ENCODE results near the gene TBCCD1. TPM values are rescaled to one million over a fixed set of nuclear protein-coding genes. Genes with fewer than 3 reads are reported as not detected.

Gene TBCCD1
- total RNA-seq, 1 donor = 15.6 TPM

DNA sequence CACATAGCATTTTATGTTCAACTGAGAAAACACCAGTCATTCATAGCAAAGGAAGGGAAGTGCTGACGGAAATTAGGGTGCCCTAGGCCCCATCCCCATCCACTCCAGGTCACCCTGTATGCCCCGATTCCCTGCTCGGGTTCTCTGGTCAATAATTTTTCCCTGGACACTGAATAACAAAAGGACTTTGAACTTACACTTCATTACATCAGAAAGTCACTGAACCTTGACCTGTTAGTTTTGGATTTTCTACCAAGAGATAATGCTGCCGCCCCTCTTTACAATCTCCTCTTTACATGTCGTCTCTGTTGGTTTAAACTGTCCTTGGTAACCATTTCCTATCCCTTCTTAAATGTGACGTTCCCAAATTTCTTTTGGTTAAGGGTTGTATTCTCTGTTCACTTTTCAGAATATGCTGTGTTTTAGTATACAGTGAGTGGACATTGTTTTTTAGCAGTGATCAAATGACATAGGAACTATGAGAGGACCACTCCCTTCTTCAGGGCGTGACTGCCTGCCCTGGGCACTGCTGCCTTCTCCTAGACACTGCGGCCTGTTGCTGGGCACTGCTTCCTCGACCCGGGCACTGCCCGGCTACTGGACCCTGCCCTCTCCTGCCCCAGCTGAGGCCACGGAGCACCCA, 32.1 kb upstream of the TBCCD1 start:
- H3K79me2 ChIP-seq (ENCODE audit: insufficient read depth, low read length) = no peaks in the 10 kb centered on the region
- H3K9me3 ChIP-seq (ENCODE audit: low read depth, low read length) = no peaks in the 10 kb centered on the region
- no peak overlapping the region for H3K27ac ChIP-seq (ENCODE audit: low read depth, low read length)
- peaks cover 3% of the 10 kb centered on the region for H3K4me1 ChIP-seq (ENCODE audit: insufficient read depth, low read length)
- H2AFZ ChIP-seq (ENCODE audit: low read length) = no peak overlapping the region
- H3K4me3 ChIP-seq (ENCODE audit: insufficient read depth, low read length) = no peak overlapping the region
- no peaks in the 10 kb centered on the region for H3K36me3 ChIP-seq (ENCODE audit: insufficient read depth, low read length)
- no peak for DNase-seq (ENCODE audit: insufficient read length, low spot score, missing footprints)
- TF ChIP-seq, protein P1, sequence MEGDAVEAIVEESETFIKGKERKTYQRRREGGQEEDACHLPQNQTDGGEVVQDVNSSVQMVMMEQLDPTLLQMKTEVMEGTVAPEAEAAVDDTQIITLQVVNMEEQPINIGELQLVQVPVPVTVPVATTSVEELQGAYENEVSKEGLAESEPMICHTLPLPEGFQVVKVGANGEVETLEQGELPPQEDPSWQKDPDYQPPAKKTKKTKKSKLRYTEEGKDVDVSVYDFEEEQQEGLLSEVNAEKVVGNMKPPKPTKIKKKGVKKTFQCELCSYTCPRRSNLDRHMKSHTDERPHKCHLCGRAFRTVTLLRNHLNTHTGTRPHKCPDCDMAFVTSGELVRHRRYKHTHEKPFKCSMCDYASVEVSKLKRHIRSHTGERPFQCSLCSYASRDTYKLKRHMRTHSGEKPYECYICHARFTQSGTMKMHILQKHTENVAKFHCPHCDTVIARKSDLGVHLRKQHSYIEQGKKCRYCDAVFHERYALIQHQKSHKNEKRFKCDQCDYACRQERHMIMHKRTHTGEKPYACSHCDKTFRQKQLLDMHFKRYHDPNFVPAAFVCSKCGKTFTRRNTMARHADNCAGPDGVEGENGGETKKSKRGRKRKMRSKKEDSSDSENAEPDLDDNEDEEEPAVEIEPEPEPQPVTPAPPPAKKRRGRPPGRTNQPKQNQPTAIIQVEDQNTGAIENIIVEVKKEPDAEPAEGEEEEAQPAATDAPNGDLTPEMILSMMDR (IDR thresholded peaks at IDR 0.05; ENCODE audit: extremely low read depth, low read depth, low read length) = no peak
- no peak overlapping the region for H3K4me2 ChIP-seq (ENCODE audit: insufficient read depth, low read length)
- H4K20me1 ChIP-seq (ENCODE audit: insufficient read depth, low read length) = no peaks in the 10 kb centered on the region
- H3K27me3 ChIP-seq (ENCODE audit: insufficient read depth, low read length) = no peaks in the 10 kb centered on the region

DNA sequence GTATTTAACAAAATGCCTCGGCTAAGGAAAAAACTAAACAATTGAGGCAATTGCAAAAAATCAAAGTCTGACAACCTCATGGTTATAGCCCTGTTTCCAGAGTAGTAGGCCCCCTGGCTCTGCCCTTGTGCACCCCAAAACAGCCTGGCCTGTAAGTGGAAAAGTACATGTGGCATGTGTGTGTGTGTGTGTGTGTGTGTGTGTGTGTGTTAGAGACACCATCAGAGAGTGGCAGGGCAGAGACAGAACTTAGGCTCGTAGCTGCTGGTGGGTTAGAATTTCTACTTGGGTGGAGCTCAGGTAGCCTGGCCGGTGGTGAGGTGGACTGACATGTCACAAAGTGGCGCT, 31.6 kb upstream of the TBCCD1 start:
- Histone ChIP-seq H3K4me2 (ENCODE audit: insufficient read depth, low read length) (no peak overlapping the region), H3K79me2 (ENCODE audit: insufficient read depth, low read length) (no peaks in the 10 kb centered on the region), H2AFZ (ENCODE audit: low read length) (no peak overlapping the region), H3K27ac (ENCODE audit: low read depth, low read length) (no peak overlapping the region), H3K4me3 (ENCODE audit: insufficient read depth, low read length) (no peak overlapping the region), H3K36me3 (ENCODE audit: insufficient read depth, low read length) (no peaks in the 10 kb centered on the region), H4K20me1 (ENCODE audit: insufficient read depth, low read length) (no peaks in the 10 kb centered on the region), H3K27me3 (ENCODE audit: insufficient read depth, low read length) (no peaks in the 10 kb centered on the region), H3K4me1 (ENCODE audit: insufficient read depth, low read length) (peaks cover 3% of the 10 kb centered on the region), H3K9me3 (ENCODE audit: low read depth, low read length) (no peaks in the 10 kb centered on the region)
- TF ChIP-seq, protein P1 (IDR thresholded peaks at IDR 0.05; ENCODE audit: extremely low read depth, low read depth, low read length) = no peak
- no peak for DNase-seq (ENCODE audit: insufficient read length, low spot score, missing footprints)

DNA sequence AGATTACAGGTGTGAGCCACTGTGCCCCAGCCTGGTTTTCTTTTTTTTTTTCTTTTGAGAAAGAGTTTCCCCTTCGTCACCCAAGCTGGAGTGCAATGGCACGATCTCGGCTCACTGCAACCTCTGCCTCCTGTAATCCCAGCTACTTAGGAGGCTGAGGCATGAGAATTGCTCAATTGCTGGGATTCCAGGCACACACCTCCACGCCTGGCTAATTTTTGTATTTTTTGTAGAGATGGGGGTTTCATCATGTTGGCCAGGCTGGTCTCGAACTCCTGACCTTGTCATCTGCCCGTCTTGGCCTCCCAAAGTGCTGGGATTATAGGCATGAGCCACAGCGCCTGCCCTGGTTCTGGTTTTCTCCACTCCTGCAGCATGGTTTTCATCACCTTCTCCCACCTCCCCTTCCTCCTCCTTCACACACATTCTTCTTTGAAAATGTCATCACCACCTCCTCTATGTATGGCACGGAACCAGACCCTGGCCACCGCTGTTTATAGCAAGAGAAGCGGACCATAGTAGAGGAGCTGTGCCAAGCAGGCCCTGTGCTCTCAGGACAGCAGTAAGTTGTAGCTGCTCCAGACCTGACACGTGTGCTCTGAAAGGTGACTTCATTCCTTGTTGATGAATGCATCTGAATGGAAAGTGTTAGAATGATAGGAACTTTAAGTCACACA, 31.1 kb upstream of the TBCCD1 start:
- Histone ChIP-seq H3K4me2 (ENCODE audit: insufficient read depth, low read length) (no peak overlapping the region), H3K4me1 (ENCODE audit: insufficient read depth, low read length) (peaks cover 3% of the 10 kb centered on the region), H3K79me2 (ENCODE audit: insufficient read depth, low read length) (no peaks in the 10 kb centered on the region), H3K27ac (ENCODE audit: low read depth, low read length) (no peak overlapping the region), H3K27me3 (ENCODE audit: insufficient read depth, low read length) (no peaks in the 10 kb centered on the region), H2AFZ (ENCODE audit: low read length) (no peak overlapping the region), H3K4me3 (ENCODE audit: insufficient read depth, low read length) (no peak overlapping the region), H4K20me1 (ENCODE audit: insufficient read depth, low read length) (no peaks in the 10 kb centered on the region), H3K9me3 (ENCODE audit: low read depth, low read length) (no peaks in the 10 kb centered on the region), H3K36me3 (ENCODE audit: insufficient read depth, low read length) (no peaks in the 10 kb centered on the region)
- DNase-seq (ENCODE audit: insufficient read length, low spot score, missing footprints) = no peak
- TF ChIP-seq, protein P1 (IDR thresholded peaks at IDR 0.05; ENCODE audit: extremely low read depth, low read depth, low read length) = no peak

DNA sequence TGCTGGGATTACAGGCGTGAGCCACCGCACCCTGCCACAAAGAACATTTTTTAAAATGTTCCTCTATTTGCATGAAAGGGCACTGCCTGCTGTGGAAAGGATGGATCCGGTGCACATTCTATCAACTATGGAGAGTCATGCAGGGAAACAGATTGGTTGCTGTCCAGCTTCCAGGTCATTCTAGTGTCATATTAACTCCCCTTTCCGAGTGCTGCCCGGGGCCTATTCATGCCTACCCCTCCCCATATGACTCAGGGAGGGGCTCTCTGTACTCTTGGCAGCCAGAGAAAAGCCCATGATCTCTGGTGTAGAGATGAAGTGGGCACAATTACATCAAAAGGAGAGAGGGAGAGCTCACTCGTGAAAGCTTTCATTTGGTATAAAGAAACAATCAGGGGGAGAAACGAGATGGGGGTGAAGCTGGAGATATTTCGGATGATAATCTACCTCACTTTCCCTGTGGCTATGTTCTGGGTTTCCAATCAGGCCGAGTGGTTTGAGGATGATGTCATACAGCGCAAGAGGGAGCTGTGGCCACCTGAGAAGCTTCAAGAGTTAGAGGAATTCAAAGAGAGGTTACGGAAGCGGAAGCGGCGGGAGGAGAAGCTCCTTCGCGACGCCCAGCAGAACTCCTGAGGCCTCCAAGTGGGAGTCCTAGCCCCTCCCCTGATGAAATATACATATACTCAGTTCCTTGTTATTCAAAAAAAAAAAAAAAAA, 29.6 kb upstream of the TBCCD1 start:
- H3K27ac ChIP-seq (ENCODE audit: low read depth, low read length) = no peak overlapping the region
- H3K4me2 ChIP-seq (ENCODE audit: insufficient read depth, low read length) = no peak overlapping the region
- no peaks in the 10 kb centered on the region for H3K9me3 ChIP-seq (ENCODE audit: low read depth, low read length)
- no peaks in the 10 kb centered on the region for H3K36me3 ChIP-seq (ENCODE audit: insufficient read depth, low read length)
- no peaks in the 10 kb centered on the region for H4K20me1 ChIP-seq (ENCODE audit: insufficient read depth, low read length)
- no peak overlapping the region for H3K4me3 ChIP-seq (ENCODE audit: insufficient read depth, low read length)
- no peaks in the 10 kb centered on the region for H3K79me2 ChIP-seq (ENCODE audit: insufficient read depth, low read length)
- TF ChIP-seq, protein P1 (IDR thresholded peaks at IDR 0.05; ENCODE audit: extremely low read depth, low read depth, low read length) = no peak
- peak; percentile 78 for DNase-seq (ENCODE audit: insufficient read length, low spot score, missing footprints)
- H3K4me1 ChIP-seq (ENCODE audit: insufficient read depth, low read length) = peaks cover 3% of the 10 kb centered on the region
- no peaks in the 10 kb centered on the region for H3K27me3 ChIP-seq (ENCODE audit: insufficient read depth, low read length)
- H2AFZ ChIP-seq (ENCODE audit: low read length) = no peak overlapping the region
